DOHH2 (cell line): Measurements from ENCODE around the gene PROSER1.

Experiments used
- H3F3A ChIP-seq: fragments of 200-600 bp; sonication (generic), shearing (Covaris generic); 2 replicates; pipeline ENCODE4 v1.6.0; 2016; ENCODE audit warnings: antibody characterized with exemption, mild to moderate bottlenecking; ENCODE audit not compliant: control insufficient read depth, insufficient read depth
- H3K27ac ChIP-seq: fragments of 200-600 bp; sonication (generic); 2 replicates; pipeline ENCODE4 v1.5.1; 2014; ENCODE audit warnings: low read depth, mild to moderate bottlenecking, low read length, moderate library complexity
- H3K27me3 ChIP-seq: fragments of 200-600 bp; sonication (generic); 2 replicates; pipeline ENCODE4 v1.6.1; 2014; ENCODE audit warnings: mild to moderate bottlenecking, low read length, mixed read lengths; ENCODE audit not compliant: control insufficient read depth
- H3K36me3 ChIP-seq: fragments of 200-600 bp; sonication (generic); 2 replicates; pipeline ENCODE4 v1.6.1; 2014; ENCODE audit warnings: mild to moderate bottlenecking, low read length, moderate library complexity, mixed read lengths; ENCODE audit not compliant: control insufficient read depth
- H3K4me1 ChIP-seq: fragments of 200-600 bp; sonication (generic); 2 replicates; pipeline ENCODE4 v1.6.1; 2014; ENCODE audit warnings: mild to moderate bottlenecking, low read length, mixed read lengths; ENCODE audit not compliant: control insufficient read depth
- H3K4me2 ChIP-seq: fragments of 200-600 bp; sonication (generic); 2 replicates; pipeline ENCODE4 v1.6.0; 2014; ENCODE audit warnings: mild to moderate bottlenecking, low read length, moderate library complexity
- H3K4me3 ChIP-seq: fragments of 200-600 bp; sonication (generic); 2 replicates; pipeline ENCODE4 v1.5.1; 2014; ENCODE audit warnings: mild to moderate bottlenecking, low read length, mixed read lengths
- H3K79me2 ChIP-seq: fragments of 200-600 bp; sonication (generic); 2 replicates; pipeline ENCODE4 v1.6.1; 2014; ENCODE audit warnings: mild to moderate bottlenecking, low read length, mixed read lengths; ENCODE audit not compliant: control insufficient read depth
- H3K9me2 ChIP-seq: fragments of 200-600 bp; sonication (generic); replicated peaks from 2 replicates; pipeline ENCODE4 v1.6.1; 2014; ENCODE audit warnings: mild to moderate bottlenecking, low read length, mixed read lengths; ENCODE audit not compliant: control insufficient read depth
- H3K9me3 ChIP-seq: fragments of 200-600 bp; sonication (generic); 2 replicates; pipeline ENCODE4 v1.6.1; 2014; ENCODE audit warnings: antibody characterized with exemption, low read length, mixed read lengths; ENCODE audit not compliant: control insufficient read depth, insufficient read depth
- H4K20me1 ChIP-seq: fragments of 200-600 bp; sonication (generic); 2 replicates; pipeline ENCODE4 v1.6.0; 2014; ENCODE audit warnings: low read depth, mild to moderate bottlenecking, antibody characterized with exemption, low read length, moderate library complexity; ENCODE audit not compliant: control insufficient read depth, insufficient read depth
- EZH2phosphoT487 ChIP-seq: fragments of 200-600 bp; sonication (generic); IDR thresholded peaks from 2 replicates; pipeline ENCODE4 v1.6.1; 2017; ENCODE audit warnings: borderline replicate concordance, mild to moderate bottlenecking, antibody characterized with exemption, low read length, moderate library complexity, mixed read lengths
- TF ChIP-seq, protein P1 (sequence below): fragments of 200-600 bp; sonication (generic); IDR thresholded peaks from one replicate; pipeline ENCODE4 v1.5.1; 2014; ENCODE audit warnings: antibody characterized with exemption, mild to moderate bottlenecking, low read depth, low read length; ENCODE audit not compliant: poor library complexity, severe bottlenecking

The PROSER1 gene

DNA sequence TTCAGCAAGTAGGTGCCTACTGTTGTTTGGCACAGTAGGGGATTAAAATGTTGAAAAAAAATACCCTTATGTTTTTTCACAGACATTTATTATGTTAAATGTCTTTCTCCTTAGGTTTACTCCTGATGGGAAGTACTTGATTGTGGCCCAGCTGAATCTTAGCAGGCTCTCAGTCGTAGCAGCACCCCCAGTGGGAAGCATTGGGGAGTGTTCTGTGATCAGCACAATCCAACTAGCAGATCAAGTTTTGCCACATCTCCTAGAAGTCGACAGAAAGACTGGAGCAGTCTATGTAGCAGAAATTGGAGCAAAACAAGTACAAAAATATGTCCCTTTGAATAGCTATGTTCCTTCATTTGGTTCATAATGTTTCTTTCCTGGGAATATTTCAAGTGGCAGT, 9.7 kb upstream of the PROSER1 start:
- no peak for TF ChIP-seq EZH2phosphoT487
- TF ChIP-seq, protein P1, sequence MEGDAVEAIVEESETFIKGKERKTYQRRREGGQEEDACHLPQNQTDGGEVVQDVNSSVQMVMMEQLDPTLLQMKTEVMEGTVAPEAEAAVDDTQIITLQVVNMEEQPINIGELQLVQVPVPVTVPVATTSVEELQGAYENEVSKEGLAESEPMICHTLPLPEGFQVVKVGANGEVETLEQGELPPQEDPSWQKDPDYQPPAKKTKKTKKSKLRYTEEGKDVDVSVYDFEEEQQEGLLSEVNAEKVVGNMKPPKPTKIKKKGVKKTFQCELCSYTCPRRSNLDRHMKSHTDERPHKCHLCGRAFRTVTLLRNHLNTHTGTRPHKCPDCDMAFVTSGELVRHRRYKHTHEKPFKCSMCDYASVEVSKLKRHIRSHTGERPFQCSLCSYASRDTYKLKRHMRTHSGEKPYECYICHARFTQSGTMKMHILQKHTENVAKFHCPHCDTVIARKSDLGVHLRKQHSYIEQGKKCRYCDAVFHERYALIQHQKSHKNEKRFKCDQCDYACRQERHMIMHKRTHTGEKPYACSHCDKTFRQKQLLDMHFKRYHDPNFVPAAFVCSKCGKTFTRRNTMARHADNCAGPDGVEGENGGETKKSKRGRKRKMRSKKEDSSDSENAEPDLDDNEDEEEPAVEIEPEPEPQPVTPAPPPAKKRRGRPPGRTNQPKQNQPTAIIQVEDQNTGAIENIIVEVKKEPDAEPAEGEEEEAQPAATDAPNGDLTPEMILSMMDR, result peak; percentile 13
- Histone ChIP-seq H3K4me2 (no peak overlapping the region), H3K4me1 (no peaks in the 10 kb centered on the region), H3K9me3 (no peaks in the 10 kb centered on the region), H3K36me3 (peaks cover 12% of the 10 kb centered on the region), H3K4me3 (no peak overlapping the region), H3K27ac (no peak overlapping the region), H4K20me1 (no peaks in the 10 kb centered on the region), H3F3A (no peaks in the 10 kb centered on the region), H3K79me2 (no peaks in the 10 kb centered on the region), H3K9me2 (no peaks in the 10 kb centered on the region), H3K27me3 (no peaks in the 10 kb centered on the region)

DNA sequence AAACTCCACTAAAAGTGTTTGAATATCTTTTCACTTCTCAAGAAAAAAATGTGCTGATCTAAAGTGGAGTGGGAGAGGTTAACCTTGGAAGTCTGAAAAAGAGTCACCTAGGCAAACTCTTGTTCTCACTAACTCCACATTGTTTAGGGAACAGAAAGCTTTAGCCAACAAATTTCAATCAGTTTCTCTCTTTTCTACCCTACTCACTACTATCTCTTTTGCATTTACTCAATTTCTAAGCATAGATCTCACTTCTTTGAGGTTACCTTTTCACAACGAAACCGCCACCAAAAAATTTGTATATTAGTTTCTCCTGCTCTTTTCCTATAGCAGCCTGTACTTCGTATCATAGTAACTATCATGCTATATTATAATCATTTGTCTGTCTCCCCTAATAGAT, 6.6 kb upstream of the PROSER1 start:
- no peak for TF ChIP-seq EZH2phosphoT487
- TF ChIP-seq, protein P1, result no peak
- H3K4me2 ChIP-seq, result no peak overlapping the region

DNA sequence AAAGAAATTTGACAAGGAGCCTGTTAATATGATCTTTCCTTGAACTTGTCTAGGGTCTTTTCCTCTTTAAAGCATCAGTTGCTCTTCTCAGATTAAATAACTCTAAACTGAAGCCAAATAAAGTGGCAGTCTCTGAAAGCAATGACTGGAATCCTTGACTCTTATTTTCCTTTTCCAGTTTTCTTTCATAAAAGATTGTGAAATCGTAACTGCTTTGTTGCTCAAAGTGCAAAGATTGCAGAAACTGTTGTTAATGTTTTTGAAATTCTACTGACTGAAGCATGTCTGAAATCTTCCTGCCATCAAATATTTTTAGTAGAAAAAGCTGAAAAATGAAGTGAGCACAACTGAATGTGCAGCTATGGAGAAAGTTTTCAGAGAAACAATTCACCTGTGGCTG, 2.3 kb upstream of the PROSER1 start:
- H3K4me3 ChIP-seq, result no peak overlapping the region
- H3K4me2 ChIP-seq, result peak overlapping the region; percentile 6; the same call in 1 of the 2 replicates
- H3K27ac ChIP-seq, result no peak overlapping the region
- H4K20me1 ChIP-seq, result no peaks in the 10 kb centered on the region
- TF ChIP-seq, protein P1, result no peak
- TF ChIP-seq EZH2phosphoT487, result no peak
- no peaks in the 10 kb centered on the region for H3K9me2 ChIP-seq
- H3K9me3 ChIP-seq, result no peaks in the 10 kb centered on the region
- H3K36me3 ChIP-seq, result peaks cover 25% of the 10 kb centered on the region
- H3F3A ChIP-seq, result 0 out of 2 replicates have a peak, but pooled peaks cover 3% of the 10 kb centered on the region
- H3K4me1 ChIP-seq, result peaks cover 19% of the 10 kb centered on the region
- H3K27me3 ChIP-seq, result no peaks in the 10 kb centered on the region
- peaks cover 50% of the 10 kb centered on the region for H3K79me2 ChIP-seq

More for the DNA sequence above, 6.6 kb upstream of the PROSER1 start:
- no peaks in the 10 kb centered on the region for H3K9me2 ChIP-seq
- no peaks in the 10 kb centered on the region for H3K27me3 ChIP-seq
- H3K36me3 ChIP-seq, result peaks cover 16% of the 10 kb centered on the region
- H3K27ac ChIP-seq, result no peak overlapping the region
- H4K20me1 ChIP-seq, result no peaks in the 10 kb centered on the region
- H3K9me3 ChIP-seq, result no peaks in the 10 kb centered on the region
- peaks cover 8% of the 10 kb centered on the region for H3K4me1 ChIP-seq
- H3K79me2 ChIP-seq, result peaks cover 7% of the 10 kb centered on the region
- H3F3A ChIP-seq, result 0 out of 2 replicates have a peak, but pooled peaks cover 3% of the 10 kb centered on the region
- H3K4me3 ChIP-seq, result no peak overlapping the region

DNA sequence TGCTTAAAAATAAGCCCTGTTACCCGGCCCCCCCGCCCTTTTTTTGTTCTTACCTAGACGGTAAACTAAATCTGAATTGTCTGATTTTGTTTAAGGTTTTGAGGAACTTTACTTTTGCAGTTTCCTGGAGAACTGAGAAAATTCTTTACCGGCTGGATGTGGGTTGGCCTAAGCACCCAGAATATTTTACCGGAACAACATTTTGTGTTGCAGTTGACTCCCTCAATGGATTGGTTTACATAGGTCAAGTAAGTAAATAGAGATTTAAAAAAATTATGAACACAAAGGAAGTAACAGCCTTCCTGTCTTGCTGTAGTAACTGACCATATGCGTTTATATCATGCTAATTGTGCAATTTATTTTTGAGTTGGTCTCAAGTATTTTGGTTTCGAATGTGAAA, 1.2 kb upstream of the PROSER1 start:
- H3K79me2 ChIP-seq, result peaks cover 62% of the 10 kb centered on the region
- H3K36me3 ChIP-seq, result peaks cover 19% of the 10 kb centered on the region
- no peak overlapping the region for H3K27ac ChIP-seq
- no peaks in the 10 kb centered on the region for H3K9me2 ChIP-seq
- H3K4me1 ChIP-seq, result peaks cover 29% of the 10 kb centered on the region
- peak overlapping the region; percentile 81 for H3K4me3 ChIP-seq
- H3F3A ChIP-seq, result 0 out of 2 replicates have a peak, but pooled peaks cover 3% of the 10 kb centered on the region
- H3K4me2 ChIP-seq, result peak overlapping the region; percentile 85
- no peak for TF ChIP-seq EZH2phosphoT487
- TF ChIP-seq, protein P1, result no peak
- no peaks in the 10 kb centered on the region for H3K27me3 ChIP-seq
- no peaks in the 10 kb centered on the region for H3K9me3 ChIP-seq
- no peaks in the 10 kb centered on the region for H4K20me1 ChIP-seq
